Activated naive CD8-positive, alpha-beta T cell treated with anti-CD3 and anti-CD28 coated beads for 36 hours (primary cell): ENCODE measurements around the gene SHQ1. TPM values are rescaled to one million over a fixed set of nuclear protein-coding genes. Genes with fewer than 3 reads are reported as not detected.

Source experiments
- DNase-seq: peaks from one replicate; pipeline ENCODE4 v3.0.0; 2021
- H3K27ac Mint-ChIP-seq: one replicate; pipeline ENCODE4 v1.8.0; 2022; ENCODE audit warnings: mild to moderate bottlenecking, moderate library complexity, mixed read lengths
- H3K27me3 Mint-ChIP-seq: one replicate; pipeline ENCODE4 v1.8.0; 2022; ENCODE audit warnings: mild to moderate bottlenecking, mixed read lengths
- H3K36me3 Mint-ChIP-seq: one replicate; pipeline ENCODE4 v1.8.0; 2021; ENCODE audit warnings: mild to moderate bottlenecking, mixed read lengths
- H3K4me1 Mint-ChIP-seq: one replicate; pipeline ENCODE4 v1.8.0; 2021; ENCODE audit warnings: mixed read lengths
- H3K4me3 Mint-ChIP-seq: one replicate; pipeline ENCODE4 v1.8.0; 2022; ENCODE audit warnings: mild to moderate bottlenecking, moderate library complexity, mixed read lengths
- H3K9me3 Mint-ChIP-seq: one replicate; pipeline ENCODE4 v1.8.0; 2022; ENCODE audit warnings: mixed read lengths
- total RNA-seq, 2 experiments: library from RNA; stranded (reverse); gene quantifications; one replicate each; pipeline ENCODE4 v1.2.3, GENCODE V29; 2021

SHQ1 gene
- total RNA-seq = 10 to 100 TPM; 38.9 to 40.0 TPM

DNA sequence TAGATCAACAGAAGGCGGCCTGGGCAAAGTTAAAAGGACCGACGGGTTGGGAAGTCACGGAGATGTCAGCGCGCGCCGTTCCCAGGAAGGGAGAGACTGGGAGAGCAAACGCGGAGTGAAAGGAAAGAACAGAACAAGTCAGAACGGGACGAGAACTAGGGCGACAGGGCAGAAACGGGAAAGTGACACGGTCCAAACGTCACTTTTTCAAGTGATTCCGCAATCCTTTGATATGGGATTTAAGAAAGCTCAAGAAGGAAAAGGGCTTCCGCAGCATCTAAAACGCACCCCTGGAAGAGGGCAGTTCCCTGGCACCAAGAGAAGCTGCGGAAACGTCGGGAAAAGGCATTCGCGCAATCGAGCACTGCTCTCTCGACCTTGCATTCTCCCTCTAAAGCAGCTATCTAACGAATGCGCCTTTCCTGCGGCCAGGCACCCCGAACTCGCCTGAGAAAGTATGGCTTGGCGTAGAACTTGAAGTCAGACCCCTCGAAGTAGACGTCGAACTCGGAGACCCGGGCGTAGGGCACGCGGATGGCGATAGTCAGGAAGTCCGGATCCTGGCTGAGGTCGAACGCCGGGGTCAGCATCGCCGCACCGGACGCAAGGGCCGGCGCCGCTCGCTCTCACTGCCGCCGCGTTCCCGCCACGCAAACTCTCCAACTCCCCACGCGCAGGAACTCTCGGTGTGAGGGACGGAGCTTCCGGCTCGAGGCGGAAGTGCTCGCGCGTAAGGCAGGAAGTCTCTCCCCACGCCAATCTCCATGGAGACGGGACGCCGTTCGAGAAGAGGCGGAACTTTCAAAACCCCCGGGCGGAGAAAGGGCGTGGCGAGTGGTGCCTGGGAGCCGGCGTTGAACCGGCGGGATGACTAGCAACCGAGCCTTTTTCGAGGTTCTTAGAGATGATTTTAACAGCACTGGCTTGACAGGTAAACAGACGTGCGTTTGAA, at the start of gene SHQ1:
Gene SHQ1, minus strand, starts transcription at position 695 of the 952 bp plus-strand sequence. Its CDS starts 105 bp downstream, at position 590.
- Mint-ChIP-seq H3K4me1 (peaks cover 52% of the 10 kb centered on the region), H3K27me3 (peaks cover 5% of the 10 kb centered on the region), H3K36me3 (peaks cover 16% of the 10 kb centered on the region), H3K27ac (peak within 1 kb of the TSS; percentile 90), H3K9me3 (no peaks in the 10 kb centered on the region), H3K4me3 (peak within 1 kb of the TSS; percentile 99)
- peak; percentile 94 for DNase-seq

DNA sequence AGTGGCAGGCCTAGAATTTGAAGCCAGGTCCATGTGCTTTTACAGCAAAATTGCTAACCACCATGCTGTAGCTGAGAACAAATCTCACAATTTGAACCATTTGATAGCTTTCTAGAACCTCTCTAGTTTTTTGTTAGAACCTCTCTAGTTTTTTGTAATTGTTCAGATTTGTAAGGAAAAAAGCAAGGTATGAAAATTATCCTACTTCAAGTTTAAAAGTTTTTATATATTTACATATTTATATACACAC, 49.4 kb upstream of the SHQ1 start:
- Mint-ChIP-seq H3K27me3 (peaks cover 25% of the 10 kb centered on the region), H3K9me3 (no peaks in the 10 kb centered on the region), H3K4me1 (no peaks in the 10 kb centered on the region), H3K36me3 (no peaks in the 10 kb centered on the region), H3K4me3 (no peak overlapping the region), H3K27ac (no peak overlapping the region)
- no peak for DNase-seq

DNA sequence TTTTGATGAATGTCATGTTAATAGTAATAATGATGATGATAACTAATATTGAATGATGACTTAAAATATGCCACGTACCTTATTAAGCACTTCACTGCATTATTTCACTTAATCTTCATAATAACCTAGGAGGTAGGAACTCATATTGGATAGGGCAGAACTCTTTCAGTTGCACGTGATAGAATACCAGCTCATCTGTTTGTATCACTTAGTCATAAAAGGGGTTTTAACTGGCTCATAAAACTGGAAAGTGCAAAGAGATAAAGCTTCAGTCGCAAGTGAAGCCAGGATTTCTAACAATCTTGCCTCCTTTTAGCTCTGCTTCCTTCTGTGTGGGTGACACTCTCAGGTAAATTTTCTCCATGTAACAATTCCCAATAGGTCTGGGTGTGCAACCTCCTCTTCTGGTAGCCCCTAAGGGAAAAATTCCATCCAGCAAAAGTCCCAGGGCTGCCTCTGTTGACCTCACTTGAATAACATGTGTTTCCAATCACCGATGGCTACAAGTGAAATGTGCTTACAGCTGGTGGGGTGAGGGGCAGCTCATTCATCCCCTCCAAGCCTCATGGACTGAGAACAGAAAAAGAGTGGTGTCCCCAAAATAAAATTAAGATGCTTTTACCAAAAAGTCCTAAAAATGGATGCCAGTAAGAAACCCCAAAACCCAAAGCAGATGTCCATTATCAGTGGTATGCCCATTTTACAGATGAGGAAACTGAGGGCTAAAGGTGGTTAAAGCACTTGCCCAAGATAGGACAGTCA, 48.9 kb upstream of the SHQ1 start:
- H3K4me3 Mint-ChIP-seq = no peak overlapping the region
- no peaks in the 10 kb centered on the region for H3K4me1 Mint-ChIP-seq
- H3K9me3 Mint-ChIP-seq = no peaks in the 10 kb centered on the region
- no peak overlapping the region for H3K27ac Mint-ChIP-seq
- no peak for DNase-seq
- H3K27me3 Mint-ChIP-seq = peaks cover 30% of the 10 kb centered on the region
- H3K36me3 Mint-ChIP-seq = no peaks in the 10 kb centered on the region

DNA sequence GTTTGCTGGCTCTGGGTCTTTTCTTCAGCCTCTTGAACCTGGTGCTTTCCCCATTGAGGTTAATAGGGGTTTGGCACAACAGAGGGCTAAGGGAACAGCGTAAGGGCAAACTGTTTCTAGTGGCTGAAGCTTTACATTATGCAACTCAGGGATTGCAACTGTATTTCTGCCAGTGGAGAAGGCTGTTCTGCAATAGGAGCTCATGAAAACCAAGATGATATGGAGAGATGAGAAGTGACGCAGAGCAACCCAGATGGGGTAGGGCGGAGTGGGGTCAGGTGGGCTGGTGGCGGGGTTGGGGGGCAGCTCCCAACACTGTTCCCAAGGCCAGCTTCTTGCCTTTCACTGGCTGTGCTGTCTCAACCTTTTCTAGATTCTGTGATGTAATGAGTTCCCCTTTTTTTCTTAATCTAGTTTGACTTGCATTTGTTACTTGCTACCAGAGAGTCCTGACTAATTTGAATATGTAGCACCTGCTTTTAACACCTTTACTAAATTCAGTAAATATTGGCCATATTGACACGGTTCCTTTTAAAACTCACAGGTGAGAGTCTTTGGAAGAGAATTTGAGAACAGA, 46.8 kb upstream of the SHQ1 start:
- Mint-ChIP-seq H3K36me3 (no peaks in the 10 kb centered on the region), H3K27ac (no peak overlapping the region), H3K4me1 (no peaks in the 10 kb centered on the region), H3K27me3 (peaks cover 46% of the 10 kb centered on the region), H3K9me3 (no peaks in the 10 kb centered on the region), H3K4me3 (no peak overlapping the region)
- DNase-seq = no peak

DNA sequence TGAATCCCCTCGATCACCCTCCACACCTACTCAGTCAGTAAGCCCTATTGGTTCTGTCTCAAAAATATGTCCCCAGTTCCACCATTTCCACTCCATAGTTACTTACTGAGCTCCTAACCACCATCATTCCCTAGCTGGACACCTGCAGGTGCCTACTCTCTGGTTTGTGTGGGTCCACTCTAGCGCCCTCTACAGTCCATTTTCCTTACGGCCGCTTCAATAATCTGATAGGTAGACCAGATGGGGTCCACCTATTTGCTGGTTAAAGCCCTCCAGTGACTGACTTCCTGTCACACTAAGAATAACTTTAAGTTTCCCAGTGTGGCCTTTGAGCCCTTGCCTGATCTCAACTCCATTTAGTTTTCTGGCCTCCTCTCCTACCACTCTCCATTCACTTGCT, 44.6 kb upstream of the SHQ1 start:
- no peaks in the 10 kb centered on the region for H3K36me3 Mint-ChIP-seq
- no peaks in the 10 kb centered on the region for H3K9me3 Mint-ChIP-seq
- no peak overlapping the region for H3K4me3 Mint-ChIP-seq
- H3K27ac Mint-ChIP-seq = no peak overlapping the region
- H3K27me3 Mint-ChIP-seq = peaks cover 57% of the 10 kb centered on the region
- DNase-seq = no peak
- H3K4me1 Mint-ChIP-seq = peaks cover 12% of the 10 kb centered on the region

DNA sequence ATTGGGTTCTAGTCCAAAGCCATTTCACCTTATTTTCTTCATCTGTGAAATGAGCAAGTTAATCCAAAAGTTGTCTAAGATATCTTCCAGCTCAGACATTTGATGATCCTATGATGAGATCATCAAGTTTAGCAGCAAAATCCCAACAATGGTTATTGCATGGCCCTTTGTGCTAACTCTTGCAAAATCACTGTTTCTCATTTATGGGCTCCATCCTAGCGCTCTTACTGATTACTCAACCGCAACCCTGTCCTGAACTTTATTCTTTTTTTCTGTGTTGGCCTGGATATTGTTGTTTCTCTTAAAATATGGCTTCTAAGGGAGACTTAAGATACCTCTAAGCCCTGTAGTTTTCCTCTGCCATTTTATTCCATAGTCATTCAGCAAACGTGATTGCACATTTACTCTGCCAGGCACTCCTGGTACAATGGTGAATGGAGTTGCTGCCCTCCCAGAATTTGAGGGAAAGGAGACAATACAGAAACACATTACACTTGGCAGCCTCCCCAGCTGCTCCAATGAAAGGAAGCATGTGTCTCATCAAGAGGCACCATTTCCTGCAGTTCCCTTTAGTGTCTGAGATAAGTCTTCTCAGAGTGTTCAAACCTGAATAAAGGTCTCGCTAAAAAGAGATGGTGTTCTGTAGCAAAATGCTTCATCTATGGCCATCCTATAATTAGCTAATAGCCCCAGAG, 44.0 kb upstream of the SHQ1 start:
- Mint-ChIP-seq H3K9me3 (no peaks in the 10 kb centered on the region), H3K27me3 (peaks cover 63% of the 10 kb centered on the region), H3K27ac (no peak overlapping the region), H3K4me1 (peaks cover 17% of the 10 kb centered on the region), H3K36me3 (no peaks in the 10 kb centered on the region), H3K4me3 (no peak overlapping the region)
- no peak for DNase-seq

DNA sequence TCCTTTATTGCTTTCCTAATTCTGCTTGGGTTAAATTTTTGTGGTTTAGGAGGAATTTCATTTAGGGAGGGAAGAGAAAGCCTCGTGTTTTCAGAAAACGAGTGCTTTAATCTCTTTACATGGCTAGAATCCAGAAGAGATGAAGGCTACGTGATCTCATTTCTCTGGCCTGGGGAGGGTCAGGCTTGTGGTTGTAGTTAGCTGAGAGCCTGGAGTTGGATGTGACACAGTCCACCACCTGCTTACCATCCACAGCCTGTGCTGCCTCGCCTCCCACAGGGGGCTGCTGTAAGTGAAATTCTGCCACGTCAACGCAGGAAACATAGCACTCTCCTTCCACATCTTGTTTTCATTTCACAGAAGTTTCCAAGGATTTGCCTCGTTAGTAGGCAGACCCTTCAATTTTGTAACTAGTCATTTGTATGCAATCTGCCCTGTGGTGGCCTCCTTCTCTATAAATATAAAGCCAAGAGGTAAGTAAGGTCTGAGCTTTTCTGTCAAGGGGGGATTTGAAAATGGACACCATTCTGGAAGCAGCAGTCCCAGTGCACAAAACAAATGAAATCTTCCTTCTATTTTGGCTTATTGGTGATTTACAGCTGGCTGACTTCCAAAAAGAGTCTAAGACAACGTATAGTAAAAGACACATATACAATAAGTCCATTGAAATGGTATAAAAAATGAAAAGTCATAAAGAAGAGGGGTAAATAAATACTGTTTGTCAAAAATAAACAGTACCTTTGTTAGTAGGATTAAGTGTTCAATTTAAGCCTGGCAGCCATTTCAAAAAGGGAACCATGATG, 43.0 kb upstream of the SHQ1 start:
- H3K27ac Mint-ChIP-seq = no peak overlapping the region
- H3K27me3 Mint-ChIP-seq = peaks cover 73% of the 10 kb centered on the region
- H3K9me3 Mint-ChIP-seq = no peaks in the 10 kb centered on the region
- no peak for DNase-seq
- H3K36me3 Mint-ChIP-seq = no peaks in the 10 kb centered on the region
- peaks cover 23% of the 10 kb centered on the region for H3K4me1 Mint-ChIP-seq
- H3K4me3 Mint-ChIP-seq = no peak overlapping the region

DNA sequence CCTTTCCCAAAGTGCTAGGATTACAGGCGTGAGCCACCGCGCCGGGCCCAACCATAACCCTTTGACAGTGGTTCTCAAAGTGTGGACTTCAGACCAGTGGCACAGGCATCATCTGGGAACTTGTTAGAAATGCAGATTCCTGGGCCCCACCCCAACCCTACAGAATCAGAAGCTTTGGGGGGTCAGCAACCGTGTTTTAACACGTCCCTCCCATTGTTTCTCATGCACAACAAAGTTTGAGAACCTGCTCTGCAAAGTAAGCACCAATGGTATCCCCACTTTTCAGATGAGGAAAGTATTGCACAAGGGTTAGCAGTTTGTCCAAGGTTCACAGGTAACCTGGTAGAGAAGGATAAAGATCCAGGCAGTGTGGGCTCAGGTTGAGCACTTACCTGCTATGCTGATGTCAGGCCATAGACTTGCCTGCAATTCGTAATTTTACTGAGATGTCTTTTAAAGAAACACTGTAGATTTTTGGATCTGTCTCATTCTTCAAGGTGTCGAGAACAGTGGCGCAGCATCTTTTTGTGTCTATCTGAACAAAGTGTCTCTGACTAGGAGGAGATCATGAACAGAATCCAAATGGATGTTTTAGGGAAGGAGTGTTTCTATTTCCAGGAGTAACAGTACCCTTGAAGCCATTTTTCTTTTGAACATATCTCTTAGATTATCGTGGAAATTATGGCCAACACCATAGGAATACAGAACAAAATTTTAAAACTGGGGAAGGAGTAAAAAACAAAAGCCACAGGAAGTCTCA, 42.1 kb upstream of the SHQ1 start:
- Mint-ChIP-seq H3K27ac (no peak overlapping the region), H3K27me3 (peaks cover 78% of the 10 kb centered on the region), H3K36me3 (no peaks in the 10 kb centered on the region), H3K9me3 (no peaks in the 10 kb centered on the region), H3K4me3 (no peak overlapping the region), H3K4me1 (peaks cover 23% of the 10 kb centered on the region)
- no peak for DNase-seq

DNA sequence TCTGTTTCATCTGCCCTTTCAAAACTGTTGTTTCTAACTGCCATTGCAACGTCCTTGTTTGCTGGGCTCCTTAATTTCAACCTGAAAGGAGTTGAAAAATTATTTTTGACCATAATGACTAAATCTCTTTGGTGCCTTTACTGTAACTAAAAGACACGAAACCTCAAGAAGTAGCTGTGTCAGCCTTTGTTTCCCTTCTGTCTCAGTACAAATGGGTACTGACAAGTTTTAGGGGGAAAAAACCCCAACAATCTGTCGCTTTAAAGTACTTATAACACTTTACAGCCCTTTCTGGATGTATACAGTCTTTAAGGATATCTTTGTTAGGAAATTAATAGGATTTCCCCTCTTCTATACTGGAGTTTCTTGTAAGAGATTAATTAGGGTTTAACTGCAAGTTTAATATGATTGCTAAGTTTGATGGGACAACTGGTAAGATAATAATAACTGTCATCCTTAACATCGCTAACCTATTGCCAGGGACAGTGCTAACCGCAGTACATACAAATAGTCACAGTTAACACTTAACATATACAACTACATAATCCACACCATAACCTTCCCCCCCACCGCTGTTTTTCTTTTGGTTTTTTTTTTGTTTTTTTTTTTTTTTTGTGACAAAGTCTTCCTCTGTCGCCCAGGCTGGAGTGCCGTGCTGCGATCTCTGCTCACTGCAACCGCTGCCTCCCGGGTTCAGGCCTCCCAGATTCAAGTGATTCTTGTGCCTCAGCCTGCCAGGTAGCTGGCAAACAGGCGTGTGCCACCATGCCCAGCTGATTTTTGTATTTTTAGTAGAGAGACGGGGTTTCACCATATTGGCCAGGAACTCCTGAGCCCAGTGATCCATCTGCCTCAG, 41.3 kb upstream of the SHQ1 start:
- peak overlapping the region; percentile 30 for H3K4me3 Mint-ChIP-seq
- no peaks in the 10 kb centered on the region for H3K36me3 Mint-ChIP-seq

DNA sequence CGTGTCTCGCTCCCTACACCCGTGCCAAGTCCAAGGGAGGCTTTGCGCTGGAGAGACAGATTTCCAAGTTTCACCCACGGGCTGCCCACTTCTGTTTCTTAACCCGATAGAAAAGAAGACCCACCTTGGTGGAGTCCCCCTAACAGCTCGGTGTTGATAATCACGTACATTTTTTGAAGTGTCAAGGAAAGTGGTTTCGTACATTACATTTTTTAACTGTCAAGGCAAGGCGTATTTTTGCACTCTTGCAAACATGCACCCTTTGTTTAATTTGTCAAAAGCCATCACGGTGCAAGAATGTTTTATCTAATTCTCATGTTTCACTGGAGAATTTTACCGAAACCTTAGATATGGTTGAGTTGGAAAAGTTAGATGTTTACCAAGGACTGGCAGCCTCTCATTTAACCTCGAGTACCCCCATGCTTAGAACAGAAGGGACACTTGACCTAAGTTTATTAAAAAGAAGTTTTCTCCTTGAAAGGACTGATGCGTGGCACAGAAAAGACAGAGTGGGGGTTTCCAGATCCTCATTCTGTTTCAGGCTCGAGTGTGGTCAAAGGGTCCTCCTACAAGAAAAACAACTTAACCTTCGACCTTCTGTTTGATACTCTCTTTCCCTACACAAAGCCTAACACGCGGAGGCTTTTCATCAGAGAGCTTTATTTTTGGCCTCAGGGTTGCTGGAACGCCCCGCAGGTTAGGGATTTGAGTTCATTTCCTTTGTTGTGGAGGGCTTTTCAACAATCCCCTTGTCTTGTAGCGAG, 40.5 kb upstream of the SHQ1 start:
- Mint-ChIP-seq H3K4me1 (peaks cover 23% of the 10 kb centered on the region), H3K36me3 (no peaks in the 10 kb centered on the region), H3K4me3 (peak overlapping the region; percentile 30), H3K9me3 (no peaks in the 10 kb centered on the region), H3K27me3 (peaks cover 89% of the 10 kb centered on the region), H3K27ac (no peak overlapping the region)
- DNase-seq = no peak

More for the DNA sequence above, 41.3 kb upstream of the SHQ1 start:
- peaks cover 84% of the 10 kb centered on the region for H3K27me3 Mint-ChIP-seq
- no peaks in the 10 kb centered on the region for H3K9me3 Mint-ChIP-seq
- H3K27ac Mint-ChIP-seq = no peak overlapping the region
- no peak for DNase-seq
- peaks cover 23% of the 10 kb centered on the region for H3K4me1 Mint-ChIP-seq

DNA sequence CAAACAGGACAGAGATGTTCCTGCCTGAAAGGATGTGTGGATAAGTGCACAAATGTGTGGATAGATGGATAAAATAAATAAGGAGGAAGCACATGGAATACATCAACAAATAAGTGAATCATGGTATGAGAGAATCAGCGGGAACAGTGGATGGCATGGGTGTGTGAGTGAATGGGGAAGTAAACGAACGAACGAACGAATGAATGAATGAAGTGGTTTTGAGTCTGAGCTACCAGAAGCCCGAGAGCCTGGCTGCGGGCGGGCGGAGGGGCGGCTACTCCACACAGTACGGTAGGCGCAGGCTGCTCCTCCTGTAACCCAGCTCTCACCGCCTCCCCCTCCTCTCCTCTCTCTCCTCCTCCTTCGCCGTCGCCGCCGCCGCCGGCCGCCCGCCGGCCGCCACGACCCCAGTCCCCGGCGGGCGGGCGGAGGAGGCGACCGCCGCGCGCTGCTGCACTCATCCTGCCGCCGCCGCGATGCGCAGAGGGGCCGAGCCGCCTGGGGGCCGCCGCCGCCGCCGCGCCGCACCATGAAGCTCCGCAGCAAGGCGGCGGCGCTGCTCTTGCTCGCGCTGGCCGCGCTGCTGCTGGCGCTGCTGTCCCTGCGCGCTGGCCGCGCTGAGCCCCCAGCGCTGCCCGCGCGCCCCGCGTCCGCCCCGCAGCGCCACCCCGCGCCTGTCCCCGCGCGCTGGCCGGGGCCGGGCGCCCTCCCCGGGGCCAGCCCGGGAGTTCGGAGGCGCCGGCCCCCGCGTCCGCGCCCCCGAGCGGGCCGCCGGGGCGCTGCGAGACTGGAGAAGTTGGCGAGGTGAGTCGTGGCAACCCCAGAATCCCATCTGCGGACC, 39.7 kb upstream of the SHQ1 start, which contains the start of gene GXYLT2:
Gene GXYLT2, plus strand, starts transcription at position 342 of the 841 bp plus-strand sequence. Its CDS starts 188 bp downstream, at position 530.
- peaks cover 5% of the 10 kb centered on the region for H3K9me3 Mint-ChIP-seq
- peaks cover 88% of the 10 kb centered on the region for H3K27me3 Mint-ChIP-seq
- no peak within 1 kb of the TSS for H3K27ac Mint-ChIP-seq
- H3K4me1 Mint-ChIP-seq = peaks cover 23% of the 10 kb centered on the region
- peaks cover 3% of the 10 kb centered on the region for H3K36me3 Mint-ChIP-seq
- DNase-seq = peak; percentile 58
- peak within 1 kb of the TSS; percentile 81 for H3K4me3 Mint-ChIP-seq

DNA sequence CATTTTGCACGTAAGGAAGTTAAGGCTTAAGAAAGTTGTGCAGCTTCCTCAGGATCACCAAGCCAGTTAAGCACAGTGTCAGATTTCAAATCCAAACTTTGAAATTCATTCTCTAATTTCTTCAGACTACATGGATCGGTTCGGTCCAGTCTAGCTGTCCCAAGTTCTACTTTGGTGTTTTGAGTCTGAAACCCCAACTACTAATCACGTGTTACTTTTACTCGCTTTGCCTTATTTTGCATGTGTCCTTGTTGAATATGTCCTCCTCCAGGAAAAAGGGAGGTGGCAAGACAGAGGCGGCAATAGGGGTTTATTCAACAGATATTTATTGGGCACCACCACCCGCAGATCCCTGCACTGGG, 39.1 kb upstream of the SHQ1 start:
- no peak for DNase-seq
- H3K4me1 Mint-ChIP-seq = peaks cover 23% of the 10 kb centered on the region
- H3K4me3 Mint-ChIP-seq = peak overlapping the region; percentile 81
- peaks cover 5% of the 10 kb centered on the region for H3K9me3 Mint-ChIP-seq
- H3K27ac Mint-ChIP-seq = no peak overlapping the region
- peaks cover 82% of the 10 kb centered on the region for H3K27me3 Mint-ChIP-seq
- peaks cover 3% of the 10 kb centered on the region for H3K36me3 Mint-ChIP-seq
